ENCODE results near the gene MTSS2. TPM values are rescaled to one million over a fixed set of nuclear protein-coding genes. Genes with fewer than 3 reads are reported as not detected.

Gene MTSS2
- total and polyA plus RNA-seq, 2 of the 4 experiments (the other 2 are of a cell fraction), result 9.1 to 86.2 TPM

DNA sequence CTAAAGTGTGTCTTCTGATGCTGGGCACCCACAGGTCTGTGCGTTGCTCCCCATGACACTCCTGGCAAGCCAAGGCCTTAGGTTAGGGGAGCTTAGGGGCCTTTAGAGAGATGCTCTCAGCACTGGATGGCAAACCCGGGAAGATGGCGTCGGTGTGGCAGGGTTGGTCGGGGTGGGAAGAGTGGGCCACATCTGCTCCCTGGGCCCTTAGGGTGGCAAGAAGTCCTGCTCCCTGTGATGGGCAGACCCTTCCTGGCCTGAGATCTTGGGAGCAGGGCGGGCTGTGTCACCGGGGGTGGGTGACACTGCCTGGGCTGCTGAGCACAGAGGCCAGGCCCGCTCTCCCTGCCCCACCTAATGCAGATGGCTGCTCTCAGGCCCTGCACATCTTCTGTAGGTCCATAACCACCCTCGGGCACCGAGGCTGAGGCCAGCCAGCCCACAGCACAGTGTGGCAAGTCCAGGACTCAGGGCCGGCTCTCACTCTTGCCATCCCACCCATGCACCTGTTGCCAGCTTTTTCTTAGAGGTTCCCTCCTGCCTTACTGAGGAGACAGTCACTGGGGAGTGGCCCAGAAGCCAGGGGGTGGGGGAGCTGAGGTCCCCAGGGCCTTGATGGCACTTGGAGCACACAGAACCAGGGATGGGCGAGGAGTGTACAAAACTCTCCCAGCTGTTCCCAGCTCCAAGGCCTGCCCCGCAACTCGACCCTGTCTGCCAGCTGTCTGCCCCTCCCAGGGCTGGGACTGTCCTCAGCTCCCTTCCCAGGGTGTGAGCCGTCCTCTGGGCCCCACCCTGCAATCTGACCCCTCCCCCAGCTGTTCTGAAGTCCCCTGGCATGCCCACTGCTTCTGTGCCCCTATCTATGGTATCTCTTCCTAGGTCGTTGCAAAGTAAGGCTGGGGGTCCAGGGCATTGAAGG, 4.4 kb upstream of the MTSS2 start:
- no peak overlapping the region for H2AFZ ChIP-seq (replicated peaks; ENCODE audit: low read length, poor library complexity)
- dilution Hi-C loops (cut with HindIII; ENCODE audit: low sequenced_read_pairs, unreplicated experiment) (no loop called here), in situ Hi-C loops (cut with MboI; ENCODE audit: low sequenced_read_pairs) (loop anchor here (5.0 to 25.0 kb wide), 2 partner anchors 47 to 672 kb away; partner anchors contain the start of gene CALB2), intact Hi-C loops (cut with micrococcal nuclease) (loop anchor here (5.0 kb wide), 1 partner anchor 667 kb away; the partner anchor contains the start of gene CALB2)
- BruUV-seq (replicated peaks), result no TSS peak
- H3K27ac ChIP-seq (ENCODE audit: insufficient read depth, low read length), result peak overlapping the region; percentile 91; the same call in 1 of the 2 replicates
- H3K79me1 ChIP-seq (ENCODE audit: low read depth in 1 of 2, low read length in 2 of 2), result peaks cover 3 to 73% of the 10 kb centered on the region in 2 experiments
- H2BK15ac ChIP-seq (ENCODE audit: low read depth, low read length), result peak overlapping the region; percentile 77; the same call in 1 of the 3 replicates
- H4K8ac ChIP-seq (ENCODE audit: low read depth in 2 of 2, low read length in 2 of 2), result peak overlapping the region; percentile 84 to 89; a peak in 2 of 4 replicates
- peak overlapping the region; percentile 84 for H2BK20ac ChIP-seq (ENCODE audit: low read depth, low read length)
- H3K36me3 ChIP-seq (ENCODE audit: control insufficient read depth, insufficient read depth, low read length), result no peaks in the 10 kb centered on the region
- H4K91ac ChIP-seq (ENCODE audit: insufficient read depth, low read depth, low read length), result peak overlapping the region; percentile 98
- no peak for DNase-seq
- H2BK120ac ChIP-seq (ENCODE audit: low read depth, low read length), result peak overlapping the region; percentile 96
- no peak for ATAC-seq (ENCODE audit: low read depth)
- peak overlapping the region; percentile 71 for H3K14ac ChIP-seq (replicated peaks; ENCODE audit: low read depth, low read length)
- no peak for TF ChIP-seq MXI1 (IDR thresholded peaks at IDR 0.05; ENCODE audit: borderline replicate concordance, low read depth, low read length)
- TF ChIP-seq, protein P1, sequence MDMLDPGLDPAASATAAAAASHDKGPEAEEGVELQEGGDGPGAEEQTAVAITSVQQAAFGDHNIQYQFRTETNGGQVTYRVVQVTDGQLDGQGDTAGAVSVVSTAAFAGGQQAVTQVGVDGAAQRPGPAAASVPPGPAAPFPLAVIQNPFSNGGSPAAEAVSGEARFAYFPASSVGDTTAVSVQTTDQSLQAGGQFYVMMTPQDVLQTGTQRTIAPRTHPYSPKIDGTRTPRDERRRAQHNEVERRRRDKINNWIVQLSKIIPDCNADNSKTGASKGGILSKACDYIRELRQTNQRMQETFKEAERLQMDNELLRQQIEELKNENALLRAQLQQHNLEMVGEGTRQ (IDR thresholded peaks at IDR 0.05; ENCODE audit: low read depth, low read length), result no peak
- no peak for TF ChIP-seq CEBPB (IDR thresholded peaks at IDR 0.05; ENCODE audit: low read depth, low read length)
- no peak for TF ChIP-seq NFE2L2 (IDR thresholded peaks at IDR 0.05; ENCODE audit: low read depth, low read length)
- TF ChIP-seq MAFK (IDR thresholded peaks at IDR 0.05; ENCODE audit: low read depth, low read length), result no peak
- no peak for TF ChIP-seq SMC3 (IDR thresholded peaks at IDR 0.05; ENCODE audit: low read depth, low read length)
- no peak for TF ChIP-seq RAD21 (IDR thresholded peaks at IDR 0.05; ENCODE audit: low read length)
- TF ChIP-seq, protein P2, sequence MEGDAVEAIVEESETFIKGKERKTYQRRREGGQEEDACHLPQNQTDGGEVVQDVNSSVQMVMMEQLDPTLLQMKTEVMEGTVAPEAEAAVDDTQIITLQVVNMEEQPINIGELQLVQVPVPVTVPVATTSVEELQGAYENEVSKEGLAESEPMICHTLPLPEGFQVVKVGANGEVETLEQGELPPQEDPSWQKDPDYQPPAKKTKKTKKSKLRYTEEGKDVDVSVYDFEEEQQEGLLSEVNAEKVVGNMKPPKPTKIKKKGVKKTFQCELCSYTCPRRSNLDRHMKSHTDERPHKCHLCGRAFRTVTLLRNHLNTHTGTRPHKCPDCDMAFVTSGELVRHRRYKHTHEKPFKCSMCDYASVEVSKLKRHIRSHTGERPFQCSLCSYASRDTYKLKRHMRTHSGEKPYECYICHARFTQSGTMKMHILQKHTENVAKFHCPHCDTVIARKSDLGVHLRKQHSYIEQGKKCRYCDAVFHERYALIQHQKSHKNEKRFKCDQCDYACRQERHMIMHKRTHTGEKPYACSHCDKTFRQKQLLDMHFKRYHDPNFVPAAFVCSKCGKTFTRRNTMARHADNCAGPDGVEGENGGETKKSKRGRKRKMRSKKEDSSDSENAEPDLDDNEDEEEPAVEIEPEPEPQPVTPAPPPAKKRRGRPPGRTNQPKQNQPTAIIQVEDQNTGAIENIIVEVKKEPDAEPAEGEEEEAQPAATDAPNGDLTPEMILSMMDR (conservative IDR thresholded peaks at IDR 0.05; ENCODE audit: low read depth, low read length), result no peak
- TF ChIP-seq RCOR1 (IDR thresholded peaks at IDR 0.05; ENCODE audit: insufficient replicate concordance, low read length), result no peak
- TF ChIP-seq FOS (IDR thresholded peaks at IDR 0.05; ENCODE audit: low read depth, low read length), result no peak
- peak overlapping the region; percentile 55 for H2AK9ac ChIP-seq (replicated peaks; ENCODE audit: low read depth, low read length, poor library complexity)
- H3K27me3 ChIP-seq (ENCODE audit: control insufficient read depth, insufficient read depth, low read length), result no peaks in the 10 kb centered on the region
- H3K18ac ChIP-seq (ENCODE audit: low read depth, low read length), result peak overlapping the region; percentile 6; the same call in 1 of the 2 replicates
- CTCF ChIA-PET, result interaction anchor here (1.2 to 2.8 kb wide), 2 partner anchors 13 kb away, joined by 5 to 8 read pairs; no protein-coding TSS in a partner anchor
- H3K4me1 ChIP-seq (ENCODE audit: control insufficient read depth, insufficient read depth, low read length), result peaks cover 73% of the 10 kb centered on the region
- 0 out of 2 replicates have a peak overlapping the region, but pooled peaks have one; percentile 79 for H3K23ac ChIP-seq (ENCODE audit: low read depth, low read length)
- 91% methylated on average over 5 of the region's 16 CpGs; no CpG with 5 or more reads in 1 of the 2 experiments for WGBS, 2 experiments (ENCODE audit: extremely low coverage in 2 of 2, insufficient read length in 1 of 2)
- peaks cover 65% of the 10 kb centered on the region for H3K9me1 ChIP-seq (ENCODE audit: insufficient read depth, low read length)
- no peak overlapping the region for H3K4me3 ChIP-seq (ENCODE audit: insufficient read depth, low read depth, low read length)
- H3K56ac ChIP-seq (ENCODE audit: extremely low read depth, insufficient read depth, low read length), result no peak overlapping the region
- H4K20me1 ChIP-seq (ENCODE audit: insufficient read depth, low read length), result peaks cover under 1% of the 10 kb centered on the region; the same call in 1 of the 2 replicates
- H4K5ac ChIP-seq (ENCODE audit: low read depth, low read length), result no peak overlapping the region; the same call in 1 of the 2 replicates
- H3K9me3 ChIP-seq (ENCODE audit: control insufficient read depth, insufficient read depth, low read length), result no peaks in the 10 kb centered on the region
- H2BK5ac ChIP-seq (ENCODE audit: low read depth, low read length, poor library complexity, severe bottlenecking), result no peak overlapping the region
- H3K4me2 ChIP-seq (ENCODE audit: low read depth, low read length), result no peak overlapping the region
- no peak overlapping the region for H3K9ac ChIP-seq (ENCODE audit: low read depth, low read length)
- POLR2A ChIA-PET (ENCODE audit: unreplicated experiment), result no interaction called here
- H2AK5ac ChIP-seq (ENCODE audit: low read depth, low read length), result peak overlapping the region; percentile 98
- peak overlapping the region; percentile 96 for H3K4ac ChIP-seq (ENCODE audit: low read depth, low read length)

Measured in IMR-90 (cell line).